GM23338 (cell line): ENCODE measurements around the gene UBE2G1. TPM values are rescaled to one million over a fixed set of nuclear protein-coding genes. Genes with fewer than 3 reads are reported as not detected.

Experiments
- ATAC-seq: fragments of 200-7000 bp; cut with Tn5 transposase; 3 replicates; pipeline ENCODE4 v1.9.1; 2020
- DNase-seq: peaks from one replicate; pipeline ENCODE4 v3.0.0-alpha.2; 2015; ENCODE audit warnings: low spot score
- H2AFZ ChIP-seq: fragments of 200-600 bp; sonication (generic); 2 replicates; pipeline ENCODE4 v1.8.0; 2016; ENCODE audit warnings: antibody characterized with exemption, mild to moderate bottlenecking, moderate library complexity
- H3F3A ChIP-seq: fragments of 200-600 bp; sonication (generic); replicated peaks from 2 replicates; pipeline ENCODE4 v1.8.0; 2017; ENCODE audit warnings: antibody characterized with exemption, mixed run types, low read depth
- H3K27ac ChIP-seq: fragments of 200-600 bp; sonication (generic); 2 replicates; pipeline ENCODE4 v1.6.1; 2016; ENCODE audit warnings: low read depth
- H3K27me3 ChIP-seq: fragments of 200-600 bp; sonication (generic); 2 replicates; pipeline ENCODE4 v1.8.0; 2016; ENCODE audit warnings: mild to moderate bottlenecking, mixed run types, moderate library complexity; ENCODE audit not compliant: insufficient read depth
- H3K36me3 ChIP-seq: fragments of 200-600 bp; sonication (generic); 2 replicates; pipeline ENCODE4 v1.8.0; 2016; ENCODE audit warnings: mild to moderate bottlenecking; ENCODE audit not compliant: insufficient read depth
- H3K4me1 ChIP-seq: fragments of 200-600 bp; sonication (generic); 2 replicates; pipeline ENCODE4 v1.8.0; 2016; ENCODE audit warnings: mild to moderate bottlenecking, moderate library complexity; ENCODE audit not compliant: insufficient read depth
- H3K4me2 ChIP-seq: fragments of 200-600 bp; sonication (generic); 2 replicates; pipeline ENCODE4 v1.7.1; 2017; ENCODE audit warnings: mixed run types
- H3K4me3 ChIP-seq: fragments of 200-600 bp; sonication (generic); 2 replicates; pipeline ENCODE4 v1.6.1; 2016; ENCODE audit warnings: mixed run types
- H3K79me2 ChIP-seq: fragments of 200-600 bp; sonication (generic); replicated peaks from 2 replicates; pipeline ENCODE4 v1.8.0; 2017; ENCODE audit warnings: mild to moderate bottlenecking; ENCODE audit not compliant: insufficient read depth
- H3K9me2 ChIP-seq: fragments of 200-600 bp; sonication (generic); 2 replicates; pipeline ENCODE4 v1.8.0; 2017; ENCODE audit not compliant: insufficient read depth
- H4K20me1 ChIP-seq: fragments of 200-600 bp; sonication (generic); replicated peaks from 2 replicates; pipeline ENCODE4 v1.8.0; 2017; ENCODE audit warnings: mild to moderate bottlenecking; ENCODE audit not compliant: insufficient read depth
- H3K27ac Mint-ChIP-seq: 2 replicates; pipeline ENCODE4 v1.8.0; 2020; ENCODE audit warnings: inconsistent platforms, mild to moderate bottlenecking, moderate library complexity, mixed read lengths
- H3K27me3 Mint-ChIP-seq: 3 replicates; pipeline ENCODE4 v1.8.0; 2022; ENCODE audit warnings: low read depth, mild to moderate bottlenecking, moderate library complexity, mixed read lengths, inconsistent platforms; ENCODE audit not compliant: insufficient read depth, poor library complexity
- H3K36me3 Mint-ChIP-seq: 3 replicates; pipeline ENCODE4 v1.8.0; 2021; ENCODE audit warnings: low read depth, mild to moderate bottlenecking, inconsistent platforms, moderate library complexity, mixed read lengths
- H3K4me1 Mint-ChIP-seq: 3 replicates; pipeline ENCODE4 v1.8.0; 2020; ENCODE audit warnings: mild to moderate bottlenecking, inconsistent platforms, mixed read lengths
- H3K4me3 Mint-ChIP-seq: 3 replicates; pipeline ENCODE4 v1.8.0; 2021; ENCODE audit warnings: moderate library complexity, mild to moderate bottlenecking, inconsistent platforms, mixed read lengths
- H3K9me3 Mint-ChIP-seq: 3 replicates; pipeline ENCODE4 v1.8.0; 2020; ENCODE audit warnings: moderate library complexity, mild to moderate bottlenecking, inconsistent platforms, mixed read lengths
- CREB1 ChIP-seq: fragments of 250-450 bp; sonication (Bioruptor Pico); IDR thresholded peaks from 2 replicates; pipeline ENCODE4 v1.5.0; 2020; ENCODE audit warnings: low read depth, mild to moderate bottlenecking, moderate library complexity
- EZH2 ChIP-seq: fragments of 200-600 bp; sonication (generic); IDR thresholded peaks from one replicate; pipeline ENCODE4 v1.8.0; 2017; ENCODE audit warnings: antibody characterized with exemption, mild to moderate bottlenecking, low read depth; ENCODE audit not compliant: unreplicated experiment
- EZH2phosphoT487 ChIP-seq: fragments of 200-600 bp; sonication (generic); IDR thresholded peaks from one replicate; pipeline ENCODE4 v1.8.1; 2018; ENCODE audit warnings: antibody characterized with exemption; ENCODE audit not compliant: unreplicated experiment
- JUNB ChIP-seq: IDR thresholded peaks from one replicate; pipeline ENCODE4 v1.6.1; 2016; ENCODE audit warnings: antibody characterized with exemption; ENCODE audit not compliant: unreplicated experiment
- NANOG ChIP-seq: IDR thresholded peaks from 2 replicates; pipeline ENCODE4 v1.6.1; 2016; ENCODE audit warnings: antibody characterized with exemption, borderline replicate concordance
- STAT1 ChIP-seq: IDR thresholded peaks from one replicate; pipeline ENCODE4 v1.6.1; 2016; ENCODE audit warnings: antibody characterized with exemption; ENCODE audit not compliant: unreplicated experiment
- ZNF114 ChIP-seq: fragments of 250-450 bp; sonication (Bioruptor Pico); IDR thresholded peaks from 2 replicates; pipeline ENCODE4 v1.5.0; 2020; ENCODE audit warnings: mild to moderate bottlenecking, moderate library complexity
- ZNF331 ChIP-seq: fragments of 250-450 bp; sonication (Bioruptor Pico); IDR thresholded peaks from 2 replicates; pipeline ENCODE4 v1.5.0; 2020; ENCODE audit warnings: low read depth, mild to moderate bottlenecking, moderate library complexity
- polyA plus RNA-seq: library from polyadenylated mRNA; unstranded; fragments of >200 nt; fragmentation: Nextera tagmentation; extraction: Ambion mirVana; gene quantifications from 2 replicates; pipeline ENCODE4 v1.2.1, GENCODE V29; 2016
- total RNA-seq: library from RNA; depleted of rRNA; stranded (reverse); fragments of >200 nt; shearing (Covaris generic); gene quantifications from 2 replicates; pipeline ENCODE4 v1.2.3, GENCODE V29; 2014
- TF ChIP-seq, protein P1 (sequence below): fragments of 250-450 bp; sonication (Bioruptor Pico); IDR thresholded peaks from 2 replicates; pipeline ENCODE4 v1.5.0; 2020; ENCODE audit warnings: mild to moderate bottlenecking, moderate library complexity
- TF ChIP-seq, protein P2 (sequence below): IDR thresholded peaks from 2 replicates; pipeline ENCODE4 v1.6.1; 2016; ENCODE audit warnings: antibody characterized with exemption
- TF ChIP-seq, protein P3 (sequence below): IDR thresholded peaks from one replicate; pipeline ENCODE4 v1.6.1; 2018; ENCODE audit warnings: antibody characterized with exemption; ENCODE audit not compliant: unreplicated experiment

Gene UBE2G1
- total and polyA plus RNA-seq, 2 experiments from 2014 or later: 71.9 to 145 TPM

DNA sequence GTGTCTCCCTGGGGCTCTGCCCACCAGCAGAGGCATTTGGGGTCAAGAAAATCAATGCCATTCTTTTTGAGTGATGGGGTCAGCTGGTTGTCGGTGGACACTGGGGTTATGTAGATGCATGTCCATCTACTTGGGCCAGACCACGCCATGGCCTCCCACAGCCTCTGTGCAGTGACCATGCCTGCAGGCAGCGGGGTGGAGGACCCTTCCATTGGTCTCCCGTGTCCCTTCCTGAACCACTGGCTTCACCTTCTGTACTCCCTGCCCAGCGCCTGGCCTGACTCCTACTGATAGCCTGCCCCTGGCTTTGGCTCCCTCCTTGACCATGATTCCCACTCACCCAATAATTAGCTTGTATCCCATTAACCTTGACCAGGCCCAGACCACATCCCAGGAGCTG, 39.2 kb upstream of the UBE2G1 start:
- Mint-ChIP-seq H3K36me3 (no peaks in the 10 kb centered on the region), H3K9me3 (no peaks in the 10 kb centered on the region), H3K27ac (no peak overlapping the region), H3K4me3 (no peak overlapping the region), H3K4me1 (peaks cover 5% of the 10 kb centered on the region; the same call in 1 of the 3 replicates), H3K27me3 (peaks cover 4% of the 10 kb centered on the region)
- Histone ChIP-seq H2AFZ (0 out of 2 replicates have a peak overlapping the region, but pooled peaks have one; percentile 39), H3K27ac (0 out of 2 replicates have a peak overlapping the region, but pooled peaks have one; percentile 45), H3K79me2 (no peaks in the 10 kb centered on the region), H3K4me2 (no peak overlapping the region), H3K36me3 (no peaks in the 10 kb centered on the region), H3K4me1 (no peaks in the 10 kb centered on the region), H3F3A (0 out of 2 replicates have a peak, but pooled peaks cover 4% of the 10 kb centered on the region), H4K20me1 (no peaks in the 10 kb centered on the region), H3K9me2 (no peaks in the 10 kb centered on the region), H3K4me3 (no peak overlapping the region), H3K27me3 (no peaks in the 10 kb centered on the region)
- ATAC-seq (no peak; the same call in 2 of the 3 replicates), DNase-seq (no peak)
- TF ChIP-seq NANOG: no peak
- TF ChIP-seq, protein P1, sequence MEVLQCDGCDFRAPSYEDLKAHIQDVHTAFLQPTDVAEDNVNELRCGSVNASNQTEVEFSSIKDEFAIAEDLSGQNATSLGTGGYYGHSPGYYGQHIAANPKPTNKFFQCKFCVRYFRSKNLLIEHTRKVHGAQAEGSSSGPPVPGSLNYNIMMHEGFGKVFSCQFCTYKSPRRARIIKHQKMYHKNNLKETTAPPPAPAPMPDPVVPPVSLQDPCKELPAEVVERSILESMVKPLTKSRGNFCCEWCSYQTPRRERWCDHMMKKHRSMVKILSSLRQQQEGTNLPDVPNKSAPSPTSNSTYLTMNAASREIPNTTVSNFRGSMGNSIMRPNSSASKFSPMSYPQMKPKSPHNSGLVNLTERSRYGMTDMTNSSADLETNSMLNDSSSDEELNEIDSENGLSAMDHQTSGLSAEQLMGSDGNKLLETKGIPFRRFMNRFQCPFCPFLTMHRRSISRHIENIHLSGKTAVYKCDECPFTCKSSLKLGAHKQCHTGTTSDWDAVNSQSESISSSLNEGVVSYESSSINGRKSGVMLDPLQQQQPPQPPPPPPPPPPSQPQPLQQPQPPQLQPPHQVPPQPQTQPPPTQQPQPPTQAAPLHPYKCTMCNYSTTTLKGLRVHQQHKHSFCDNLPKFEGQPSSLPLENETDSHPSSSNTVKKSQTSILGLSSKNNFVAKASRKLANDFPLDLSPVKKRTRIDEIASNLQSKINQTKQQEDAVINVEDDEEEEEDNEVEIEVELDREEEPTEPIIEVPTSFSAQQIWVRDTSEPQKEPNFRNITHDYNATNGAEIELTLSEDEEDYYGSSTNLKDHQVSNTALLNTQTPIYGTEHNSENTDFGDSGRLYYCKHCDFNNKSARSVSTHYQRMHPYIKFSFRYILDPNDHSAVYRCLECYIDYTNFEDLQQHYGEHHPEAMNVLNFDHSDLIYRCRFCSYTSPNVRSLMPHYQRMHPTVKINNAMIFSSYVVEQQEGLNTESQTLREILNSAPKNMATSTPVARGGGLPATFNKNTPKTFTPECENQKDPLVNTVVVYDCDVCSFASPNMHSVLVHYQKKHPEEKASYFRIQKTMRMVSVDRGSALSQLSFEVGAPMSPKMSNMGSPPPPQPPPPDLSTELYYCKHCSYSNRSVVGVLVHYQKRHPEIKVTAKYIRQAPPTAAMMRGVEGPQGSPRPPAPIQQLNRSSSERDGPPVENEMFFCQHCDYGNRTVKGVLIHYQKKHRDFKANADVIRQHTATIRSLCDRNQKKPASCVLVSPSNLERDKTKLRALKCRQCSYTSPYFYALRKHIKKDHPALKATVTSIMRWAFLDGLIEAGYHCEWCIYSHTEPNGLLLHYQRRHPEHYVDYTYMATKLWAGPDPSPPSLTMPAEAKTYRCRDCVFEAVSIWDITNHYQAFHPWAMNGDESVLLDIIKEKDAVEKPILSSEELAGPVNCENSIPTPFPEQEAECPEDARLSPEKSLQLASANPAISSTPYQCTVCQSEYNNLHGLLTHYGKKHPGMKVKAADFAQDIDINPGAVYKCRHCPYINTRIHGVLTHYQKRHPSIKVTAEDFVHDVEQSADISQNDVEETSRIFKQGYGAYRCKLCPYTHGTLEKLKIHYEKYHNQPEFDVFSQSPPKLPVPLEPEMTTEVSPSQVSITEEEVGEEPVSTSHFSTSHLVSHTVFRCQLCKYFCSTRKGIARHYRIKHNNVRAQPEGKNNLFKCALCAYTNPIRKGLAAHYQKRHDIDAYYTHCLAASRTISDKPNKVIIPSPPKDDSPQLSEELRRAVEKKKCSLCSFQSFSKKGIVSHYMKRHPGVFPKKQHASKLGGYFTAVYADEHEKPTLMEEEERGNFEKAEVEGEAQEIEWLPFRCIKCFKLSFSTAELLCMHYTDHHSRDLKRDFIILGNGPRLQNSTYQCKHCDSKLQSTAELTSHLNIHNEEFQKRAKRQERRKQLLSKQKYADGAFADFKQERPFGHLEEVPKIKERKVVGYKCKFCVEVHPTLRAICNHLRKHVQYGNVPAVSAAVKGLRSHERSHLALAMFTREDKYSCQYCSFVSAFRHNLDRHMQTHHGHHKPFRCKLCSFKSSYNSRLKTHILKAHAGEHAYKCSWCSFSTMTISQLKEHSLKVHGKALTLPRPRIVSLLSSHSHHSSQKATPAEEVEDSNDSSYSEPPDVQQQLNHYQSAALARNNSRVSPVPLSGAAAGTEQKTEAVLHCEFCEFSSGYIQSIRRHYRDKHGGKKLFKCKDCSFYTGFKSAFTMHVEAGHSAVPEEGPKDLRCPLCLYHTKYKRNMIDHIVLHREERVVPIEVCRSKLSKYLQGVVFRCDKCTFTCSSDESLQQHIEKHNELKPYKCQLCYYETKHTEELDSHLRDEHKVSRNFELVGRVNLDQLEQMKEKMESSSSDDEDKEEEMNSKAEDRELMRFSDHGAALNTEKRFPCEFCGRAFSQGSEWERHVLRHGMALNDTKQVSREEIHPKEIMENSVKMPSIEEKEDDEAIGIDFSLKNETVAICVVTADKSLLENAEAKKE (CRISPR knock-in tag): no peak
- no peak for TF ChIP-seq ZNF331 (CRISPR knock-in tag)
- no peak for TF ChIP-seq STAT1
- TF ChIP-seq ZNF114 (CRISPR knock-in tag): no peak
- TF ChIP-seq, protein P2, sequence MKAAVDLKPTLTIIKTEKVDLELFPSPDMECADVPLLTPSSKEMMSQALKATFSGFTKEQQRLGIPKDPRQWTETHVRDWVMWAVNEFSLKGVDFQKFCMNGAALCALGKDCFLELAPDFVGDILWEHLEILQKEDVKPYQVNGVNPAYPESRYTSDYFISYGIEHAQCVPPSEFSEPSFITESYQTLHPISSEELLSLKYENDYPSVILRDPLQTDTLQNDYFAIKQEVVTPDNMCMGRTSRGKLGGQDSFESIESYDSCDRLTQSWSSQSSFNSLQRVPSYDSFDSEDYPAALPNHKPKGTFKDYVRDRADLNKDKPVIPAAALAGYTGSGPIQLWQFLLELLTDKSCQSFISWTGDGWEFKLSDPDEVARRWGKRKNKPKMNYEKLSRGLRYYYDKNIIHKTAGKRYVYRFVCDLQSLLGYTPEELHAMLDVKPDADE: no peak
- TF ChIP-seq JUNB: no peak
- TF ChIP-seq EZH2phosphoT487: no peak
- no peak for TF ChIP-seq EZH2
- TF ChIP-seq CREB1 (CRISPR knock-in tag): no peak
- TF ChIP-seq, protein P3, sequence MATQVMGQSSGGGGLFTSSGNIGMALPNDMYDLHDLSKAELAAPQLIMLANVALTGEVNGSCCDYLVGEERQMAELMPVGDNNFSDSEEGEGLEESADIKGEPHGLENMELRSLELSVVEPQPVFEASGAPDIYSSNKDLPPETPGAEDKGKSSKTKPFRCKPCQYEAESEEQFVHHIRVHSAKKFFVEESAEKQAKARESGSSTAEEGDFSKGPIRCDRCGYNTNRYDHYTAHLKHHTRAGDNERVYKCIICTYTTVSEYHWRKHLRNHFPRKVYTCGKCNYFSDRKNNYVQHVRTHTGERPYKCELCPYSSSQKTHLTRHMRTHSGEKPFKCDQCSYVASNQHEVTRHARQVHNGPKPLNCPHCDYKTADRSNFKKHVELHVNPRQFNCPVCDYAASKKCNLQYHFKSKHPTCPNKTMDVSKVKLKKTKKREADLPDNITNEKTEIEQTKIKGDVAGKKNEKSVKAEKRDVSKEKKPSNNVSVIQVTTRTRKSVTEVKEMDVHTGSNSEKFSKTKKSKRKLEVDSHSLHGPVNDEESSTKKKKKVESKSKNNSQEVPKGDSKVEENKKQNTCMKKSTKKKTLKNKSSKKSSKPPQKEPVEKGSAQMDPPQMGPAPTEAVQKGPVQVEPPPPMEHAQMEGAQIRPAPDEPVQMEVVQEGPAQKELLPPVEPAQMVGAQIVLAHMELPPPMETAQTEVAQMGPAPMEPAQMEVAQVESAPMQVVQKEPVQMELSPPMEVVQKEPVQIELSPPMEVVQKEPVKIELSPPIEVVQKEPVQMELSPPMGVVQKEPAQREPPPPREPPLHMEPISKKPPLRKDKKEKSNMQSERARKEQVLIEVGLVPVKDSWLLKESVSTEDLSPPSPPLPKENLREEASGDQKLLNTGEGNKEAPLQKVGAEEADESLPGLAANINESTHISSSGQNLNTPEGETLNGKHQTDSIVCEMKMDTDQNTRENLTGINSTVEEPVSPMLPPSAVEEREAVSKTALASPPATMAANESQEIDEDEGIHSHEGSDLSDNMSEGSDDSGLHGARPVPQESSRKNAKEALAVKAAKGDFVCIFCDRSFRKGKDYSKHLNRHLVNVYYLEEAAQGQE: no peak
